Left ventricle myocardium inferior (tissue), 1 donor: ENCODE data around the gene CENPU. TPM values are rescaled to one million over a fixed set of nuclear protein-coding genes. Genes with fewer than 3 reads are reported as not detected.

Experiments used
- DNase-seq: peaks from one replicate; pipeline ENCODE4 v3.0.0-alpha.2; 2020
- H3K27ac ChIP-seq: fragments of 200-600 bp; replicated peaks from 2 replicates; pipeline ENCODE4 v1.8.0; 2021
- H3K27me3 ChIP-seq: fragments of 200-600 bp; 2 replicates; pipeline ENCODE4 v1.8.0; 2021; ENCODE audit warnings: low read depth
- H3K36me3 ChIP-seq: fragments of 200-600 bp; 2 replicates; pipeline ENCODE4 v1.8.0; 2021
- H3K4me1 ChIP-seq: fragments of 200-600 bp; 2 replicates; pipeline ENCODE4 v1.8.0; 2021
- H3K4me3 ChIP-seq: fragments of 200-600 bp; 2 replicates; pipeline ENCODE4 v1.8.0; 2021; ENCODE audit warnings: mild to moderate bottlenecking, moderate library complexity
- H3K9me3 ChIP-seq: fragments of 200-600 bp; replicated peaks from 2 replicates; pipeline ENCODE4 v1.8.0; 2021
- intact Hi-C: fragments of 100-400 bp; cut with micrococcal nuclease; formaldehyde crosslinking; loops from one replicate; pipeline ENCODE4 v1.11.0; 2022
- total RNA-seq: library from RNA; stranded (reverse); fragmentation: NEBNext Ultra II Directional; extraction: Animal tissue kit (Norgen Biotek cat#: 25700); gene quantifications from one replicate; pipeline ENCODE4 v1.2.1, GENCODE V29; 2021
- TF ChIP-seq, protein P1 (sequence below): fragments of 200-600 bp; IDR thresholded peaks from 2 replicates; pipeline ENCODE4 v1.8.0; 2021; ENCODE audit warnings: antibody characterized with exemption, mild to moderate bottlenecking, borderline replicate concordance
- donor health status: DM: no; HTN: yes; CAD: no; lungs with severe emphysema.

Gene CENPU
- total RNA-seq, 1 donor from 2014 or later: 1.8 TPM

DNA sequence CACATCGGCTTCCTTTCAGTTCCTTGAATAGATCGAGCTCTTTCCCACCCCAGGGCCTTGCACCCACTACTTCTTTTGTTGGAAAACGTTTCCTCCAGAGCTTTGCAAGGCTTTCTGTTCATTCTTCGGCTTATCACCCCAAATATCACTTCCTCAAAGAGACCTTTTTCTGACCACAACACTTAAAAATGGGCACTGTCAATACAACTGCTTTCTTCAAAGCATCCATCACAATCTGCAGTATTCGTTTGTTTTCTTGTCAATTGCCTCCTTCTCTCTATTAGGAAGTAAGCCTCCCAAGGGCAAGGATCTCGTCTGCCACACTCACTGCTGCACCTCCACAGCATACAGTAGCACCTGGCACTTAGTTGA, 17.7 kb upstream of the CENPU start:
- intact Hi-C loops: no loop called here
- TF ChIP-seq, protein P1, sequence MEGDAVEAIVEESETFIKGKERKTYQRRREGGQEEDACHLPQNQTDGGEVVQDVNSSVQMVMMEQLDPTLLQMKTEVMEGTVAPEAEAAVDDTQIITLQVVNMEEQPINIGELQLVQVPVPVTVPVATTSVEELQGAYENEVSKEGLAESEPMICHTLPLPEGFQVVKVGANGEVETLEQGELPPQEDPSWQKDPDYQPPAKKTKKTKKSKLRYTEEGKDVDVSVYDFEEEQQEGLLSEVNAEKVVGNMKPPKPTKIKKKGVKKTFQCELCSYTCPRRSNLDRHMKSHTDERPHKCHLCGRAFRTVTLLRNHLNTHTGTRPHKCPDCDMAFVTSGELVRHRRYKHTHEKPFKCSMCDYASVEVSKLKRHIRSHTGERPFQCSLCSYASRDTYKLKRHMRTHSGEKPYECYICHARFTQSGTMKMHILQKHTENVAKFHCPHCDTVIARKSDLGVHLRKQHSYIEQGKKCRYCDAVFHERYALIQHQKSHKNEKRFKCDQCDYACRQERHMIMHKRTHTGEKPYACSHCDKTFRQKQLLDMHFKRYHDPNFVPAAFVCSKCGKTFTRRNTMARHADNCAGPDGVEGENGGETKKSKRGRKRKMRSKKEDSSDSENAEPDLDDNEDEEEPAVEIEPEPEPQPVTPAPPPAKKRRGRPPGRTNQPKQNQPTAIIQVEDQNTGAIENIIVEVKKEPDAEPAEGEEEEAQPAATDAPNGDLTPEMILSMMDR: no peak
- Histone ChIP-seq H3K4me1 (peaks cover 79% of the 10 kb centered on the region), H3K27me3 (no peaks in the 10 kb centered on the region), H3K4me3 (no peak overlapping the region), H3K36me3 (peaks cover 19% of the 10 kb centered on the region), H3K27ac (peak overlapping the region; percentile 62), H3K9me3 (no peaks in the 10 kb centered on the region)
- no peak for DNase-seq

DNA sequence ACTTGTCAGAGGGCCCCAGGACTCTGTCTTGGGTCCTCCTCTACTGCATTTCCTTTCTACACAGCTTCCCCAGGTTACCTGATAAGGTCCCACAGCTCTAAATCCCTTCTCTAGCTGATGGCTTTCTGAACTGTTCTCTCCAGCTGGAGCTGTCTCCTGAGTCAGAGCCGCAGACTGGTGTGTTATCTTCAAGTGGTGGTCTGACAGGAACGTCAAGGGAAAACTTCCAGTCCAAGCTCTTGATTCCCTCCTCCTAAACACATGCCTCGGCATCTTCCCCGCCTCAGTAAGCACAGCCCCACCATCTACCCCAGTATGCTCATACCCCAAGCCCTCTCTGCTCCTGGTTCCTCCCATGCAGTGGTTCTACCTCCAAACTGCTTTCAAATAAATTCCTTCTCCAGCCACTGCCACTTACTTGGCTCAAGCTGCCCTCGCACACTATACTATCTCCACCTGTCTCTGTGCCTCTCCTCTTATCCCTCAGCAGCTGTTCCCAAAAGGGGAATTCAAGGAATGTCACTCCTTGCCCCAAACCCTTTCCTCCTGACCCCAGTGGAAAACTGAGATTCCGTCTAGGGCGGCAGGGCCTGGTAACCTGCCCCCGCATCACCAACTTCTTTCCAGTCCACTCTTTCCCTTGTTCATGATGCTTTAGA, 17.2 kb upstream of the CENPU start:
- TF ChIP-seq, protein P1: no peak
- peaks cover 14% of the 10 kb centered on the region for H3K36me3 ChIP-seq
- H3K27me3 ChIP-seq: no peaks in the 10 kb centered on the region
- H3K4me1 ChIP-seq: peaks cover 79% of the 10 kb centered on the region
- H3K4me3 ChIP-seq: no peak overlapping the region
- no peaks in the 10 kb centered on the region for H3K9me3 ChIP-seq
- H3K27ac ChIP-seq: peak overlapping the region; percentile 62
- no peak for DNase-seq
- intact Hi-C loops: no loop called here

DNA sequence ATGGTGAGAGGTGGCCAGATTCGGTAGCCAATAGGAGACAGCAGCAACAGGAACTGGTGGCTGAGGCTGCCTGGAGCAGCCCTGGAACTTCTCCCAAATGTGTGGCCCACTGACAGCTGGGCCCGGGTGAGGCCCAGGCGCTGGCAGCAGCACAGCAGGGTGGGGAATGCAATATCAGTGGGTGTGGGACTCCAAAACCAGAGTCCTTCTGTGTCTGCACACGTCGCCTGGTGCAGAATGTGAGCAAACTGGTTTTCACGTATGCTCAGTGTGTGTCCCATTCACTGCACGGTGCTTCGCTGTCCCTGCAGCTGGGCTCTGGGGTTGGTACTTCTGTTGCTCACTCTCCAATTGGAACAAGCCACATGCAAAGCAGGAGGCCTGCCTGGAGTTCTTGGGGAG, 14.4 kb upstream of the CENPU start:
- Histone ChIP-seq H3K27me3 (no peaks in the 10 kb centered on the region), H3K4me3 (peak overlapping the region; percentile 5), H3K4me1 (peaks cover 73% of the 10 kb centered on the region), H3K9me3 (no peaks in the 10 kb centered on the region), H3K27ac (peak overlapping the region; percentile 89), H3K36me3 (peaks cover 3% of the 10 kb centered on the region)
- TF ChIP-seq, protein P1: no peak
- DNase-seq: peak; percentile 65
- intact Hi-C loops: loop anchor here (5.0 kb wide), 1 partner anchor 234 kb away; no protein-coding TSS in a partner anchor

DNA sequence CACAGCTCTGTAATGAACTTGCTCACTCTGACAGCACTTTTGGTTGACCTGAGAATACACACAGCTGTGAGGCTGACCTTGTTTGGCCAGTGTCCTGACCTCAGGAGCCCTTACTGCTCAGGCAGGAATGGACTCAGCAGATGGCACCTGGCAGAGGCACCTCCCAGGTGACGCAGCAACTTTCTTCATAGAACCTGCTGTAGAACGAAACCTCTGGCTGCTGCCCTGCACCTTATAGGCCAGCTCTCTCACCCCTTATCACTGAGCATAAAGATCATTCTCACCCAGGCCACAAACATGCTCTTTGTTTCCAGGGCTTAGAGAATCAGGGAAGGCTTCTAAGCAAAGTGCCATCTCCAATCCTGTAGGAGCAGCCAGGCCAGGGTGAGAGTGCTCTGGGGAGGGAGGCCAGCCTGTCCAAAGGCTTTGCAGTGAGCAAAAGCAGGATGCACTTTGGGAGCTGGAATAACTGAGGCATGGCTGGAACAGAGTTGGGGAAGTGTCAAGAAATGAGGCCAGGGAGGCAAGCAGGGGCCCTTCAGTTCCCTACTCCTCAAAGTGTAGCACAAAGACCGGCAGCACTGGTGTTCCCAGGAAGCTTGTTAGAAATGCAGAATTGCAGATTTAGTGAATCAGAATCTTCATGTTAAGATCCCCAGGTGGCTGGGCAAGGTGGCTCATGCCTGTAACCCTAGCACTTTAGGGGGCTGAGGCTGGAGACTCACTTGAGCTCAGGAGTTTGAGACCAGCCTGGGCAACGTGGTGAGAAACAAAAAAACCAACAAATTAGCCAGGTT, 13.3 kb upstream of the CENPU start:
- intact Hi-C loops: loop anchor here (5.0 kb wide), 1 partner anchor 235 kb away; no protein-coding TSS in a partner anchor
- Histone ChIP-seq H3K27ac (peak overlapping the region; percentile 89), H3K36me3 (no peaks in the 10 kb centered on the region), H3K27me3 (no peaks in the 10 kb centered on the region), H3K9me3 (no peaks in the 10 kb centered on the region), H3K4me1 (peaks cover 64% of the 10 kb centered on the region), H3K4me3 (peak overlapping the region; percentile 30)
- peak; percentile 44 for DNase-seq
- TF ChIP-seq, protein P1: no peak

DNA sequence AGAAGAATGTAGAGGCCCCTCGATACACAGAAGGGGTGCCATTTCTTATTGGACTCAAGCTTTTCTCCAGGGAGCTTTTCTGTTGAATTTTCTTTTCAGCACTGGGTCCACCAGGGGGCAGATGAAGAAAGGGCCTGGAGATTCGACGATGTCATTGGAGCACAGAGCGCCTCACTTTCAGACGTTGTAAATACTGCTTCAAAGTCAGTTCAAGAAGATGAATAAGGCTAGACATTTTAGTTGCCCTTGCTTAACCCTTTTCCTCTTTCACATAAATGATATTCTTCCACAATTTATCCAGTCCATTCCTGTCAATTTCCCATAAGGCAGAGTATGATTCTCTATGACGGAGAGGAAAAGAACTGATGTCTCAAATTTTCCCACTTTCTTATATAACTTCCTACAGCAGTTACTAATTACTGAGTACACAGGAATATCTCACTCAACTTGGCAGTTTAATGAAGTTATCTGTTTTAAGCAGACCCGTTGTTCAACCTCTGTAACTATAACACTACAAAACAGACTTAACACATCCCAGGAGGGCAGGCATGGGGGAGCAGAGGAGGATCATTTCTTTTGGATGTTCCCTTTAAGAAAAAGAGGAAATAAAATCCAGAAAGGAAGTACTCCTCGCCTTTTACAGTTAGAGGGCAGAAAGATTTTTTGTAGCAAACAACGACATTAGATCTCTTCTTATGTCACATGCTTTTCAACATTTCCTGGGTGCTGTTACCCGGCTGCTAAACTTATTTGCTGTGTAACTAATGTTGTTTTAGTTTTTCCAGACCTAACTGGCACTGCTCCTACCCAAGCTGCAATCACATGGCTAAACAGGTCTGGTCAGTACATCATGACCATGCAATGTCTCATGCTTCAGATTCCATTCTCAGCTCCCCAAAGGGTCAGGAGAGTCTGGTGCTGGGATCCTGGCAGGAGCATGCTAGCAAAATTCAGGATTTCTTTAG, 12.2 kb upstream of the CENPU start:
- no peaks in the 10 kb centered on the region for H3K27me3 ChIP-seq
- intact Hi-C loops: loop anchor here (5.0 kb wide), 1 partner anchor 236 kb away; no protein-coding TSS in a partner anchor
- peak overlapping the region; percentile 89 for H3K27ac ChIP-seq
- no peaks in the 10 kb centered on the region for H3K36me3 ChIP-seq
- TF ChIP-seq, protein P1: peak; percentile 83
- H3K9me3 ChIP-seq: no peaks in the 10 kb centered on the region
- H3K4me3 ChIP-seq: peak overlapping the region; percentile 30
- peaks cover 53% of the 10 kb centered on the region for H3K4me1 ChIP-seq
- peak; percentile 57 for DNase-seq
